VCaP (cell line): Measurements from ENCODE around the gene POLR3G.

Source experiments
- H3K27ac ChIP-seq: fragments of 450-650 bp; 2 replicates; pipeline ENCODE4 v1.5.1; 2017
- TF ChIP-seq, protein P1 (sequence below): fragments of 450-650 bp; conservative IDR thresholded peaks from 2 replicates; pipeline ENCODE4 v1.5.1; 2017; ENCODE audit warnings: mild to moderate bottlenecking, moderate library complexity

POLR3G gene, protein sequence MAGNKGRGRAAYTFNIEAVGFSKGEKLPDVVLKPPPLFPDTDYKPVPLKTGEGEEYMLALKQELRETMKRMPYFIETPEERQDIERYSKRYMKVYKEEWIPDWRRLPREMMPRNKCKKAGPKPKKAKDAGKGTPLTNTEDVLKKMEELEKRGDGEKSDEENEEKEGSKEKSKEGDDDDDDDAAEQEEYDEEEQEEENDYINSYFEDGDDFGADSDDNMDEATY

DNA sequence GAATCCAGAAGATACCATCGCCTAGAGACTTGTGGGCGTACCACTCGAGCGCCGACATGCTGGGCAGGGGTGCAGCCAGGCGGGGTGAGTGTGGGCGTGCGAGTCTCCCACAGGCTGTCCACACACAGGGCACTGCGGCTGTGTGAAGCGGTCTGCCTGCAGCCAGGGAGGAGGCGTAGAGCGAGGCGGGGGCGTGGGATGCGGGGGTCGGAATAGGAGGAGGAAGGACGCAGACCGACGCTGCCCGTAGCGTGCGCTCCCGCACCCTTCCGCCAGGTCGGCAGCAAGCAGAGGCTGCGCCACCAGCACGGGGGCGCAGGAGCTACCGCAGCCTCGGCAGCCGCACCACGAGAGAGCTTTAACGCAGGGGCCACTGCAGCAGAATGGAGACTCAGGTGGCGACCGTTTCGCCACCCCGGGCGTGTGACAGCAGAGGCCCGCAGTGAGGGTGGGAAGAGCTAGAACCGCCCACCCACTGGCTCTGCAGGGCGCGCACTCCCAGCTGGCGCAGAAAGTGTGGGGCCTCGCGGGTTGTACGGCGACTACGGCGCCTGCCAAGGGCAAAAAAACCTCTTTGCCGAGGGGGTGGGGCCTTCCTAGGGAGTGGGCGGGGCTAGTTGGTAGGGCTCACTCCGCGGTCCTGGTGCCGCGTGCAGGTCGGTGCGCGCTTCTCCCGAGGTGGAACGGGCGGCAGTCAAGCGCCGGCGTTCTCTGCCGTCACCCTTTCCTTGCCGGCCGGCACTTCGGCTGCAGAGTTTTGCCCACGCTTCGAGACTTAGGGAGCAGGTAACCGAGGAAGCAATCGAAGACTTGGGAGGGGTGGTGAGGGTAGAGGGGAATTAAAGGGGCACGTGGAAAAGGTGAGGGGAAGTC lies at the start of gene POLR3G, which contains the start of gene MBLAC2:
Gene POLR3G, plus strand, starts transcription at position 630 of the 873 bp plus-strand sequence. CDS start 10,704 bp downstream, outside the sequence.
Gene MBLAC2, minus strand, starts transcription at position 537 of the 873 bp plus-strand sequence. Its CDS starts 479 bp downstream, at position 58.
- TF ChIP-seq, protein P1, sequence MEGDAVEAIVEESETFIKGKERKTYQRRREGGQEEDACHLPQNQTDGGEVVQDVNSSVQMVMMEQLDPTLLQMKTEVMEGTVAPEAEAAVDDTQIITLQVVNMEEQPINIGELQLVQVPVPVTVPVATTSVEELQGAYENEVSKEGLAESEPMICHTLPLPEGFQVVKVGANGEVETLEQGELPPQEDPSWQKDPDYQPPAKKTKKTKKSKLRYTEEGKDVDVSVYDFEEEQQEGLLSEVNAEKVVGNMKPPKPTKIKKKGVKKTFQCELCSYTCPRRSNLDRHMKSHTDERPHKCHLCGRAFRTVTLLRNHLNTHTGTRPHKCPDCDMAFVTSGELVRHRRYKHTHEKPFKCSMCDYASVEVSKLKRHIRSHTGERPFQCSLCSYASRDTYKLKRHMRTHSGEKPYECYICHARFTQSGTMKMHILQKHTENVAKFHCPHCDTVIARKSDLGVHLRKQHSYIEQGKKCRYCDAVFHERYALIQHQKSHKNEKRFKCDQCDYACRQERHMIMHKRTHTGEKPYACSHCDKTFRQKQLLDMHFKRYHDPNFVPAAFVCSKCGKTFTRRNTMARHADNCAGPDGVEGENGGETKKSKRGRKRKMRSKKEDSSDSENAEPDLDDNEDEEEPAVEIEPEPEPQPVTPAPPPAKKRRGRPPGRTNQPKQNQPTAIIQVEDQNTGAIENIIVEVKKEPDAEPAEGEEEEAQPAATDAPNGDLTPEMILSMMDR = peak; percentile 40
- H3K27ac ChIP-seq = peak within 1 kb of the TSS; percentile 83

- H3K27ac ChIP-seq = no peak overlapping the region
- TF ChIP-seq, protein P1 = peak; percentile 68
Observed at GRCh38 chr5:90434116-90434714, 40.4 kb upstream of the POLR3G start.

- TF ChIP-seq, protein P1 = no peak
Observed at GRCh38 chr5:90437663-90438062, 37.0 kb upstream of the POLR3G start.

DNA sequence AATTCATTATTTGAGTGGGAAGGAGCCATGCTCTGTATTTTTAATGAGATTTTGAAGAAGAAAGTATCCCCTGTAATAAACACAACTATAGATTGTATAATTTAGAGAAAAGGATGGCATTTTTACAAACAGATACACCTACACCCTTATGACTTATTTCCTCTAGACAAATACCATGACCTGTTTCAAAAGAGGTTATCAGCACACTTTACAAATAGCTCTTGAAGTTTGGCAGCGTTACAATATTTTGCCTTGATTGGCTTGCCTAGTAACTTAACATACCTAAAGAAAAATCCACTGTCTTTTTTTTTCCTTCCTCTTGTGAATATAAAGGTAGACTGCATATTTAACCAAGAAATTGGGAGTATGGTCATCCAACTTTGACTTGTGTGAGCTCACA lies 36.6 kb upstream of the POLR3G start:
- TF ChIP-seq, protein P1 = no peak
- H3K27ac ChIP-seq = no peak overlapping the region

More at GRCh38 chr5:90437663-90438062, 37.0 kb upstream of the POLR3G start:
- H3K27ac ChIP-seq = no peak overlapping the region

DNA sequence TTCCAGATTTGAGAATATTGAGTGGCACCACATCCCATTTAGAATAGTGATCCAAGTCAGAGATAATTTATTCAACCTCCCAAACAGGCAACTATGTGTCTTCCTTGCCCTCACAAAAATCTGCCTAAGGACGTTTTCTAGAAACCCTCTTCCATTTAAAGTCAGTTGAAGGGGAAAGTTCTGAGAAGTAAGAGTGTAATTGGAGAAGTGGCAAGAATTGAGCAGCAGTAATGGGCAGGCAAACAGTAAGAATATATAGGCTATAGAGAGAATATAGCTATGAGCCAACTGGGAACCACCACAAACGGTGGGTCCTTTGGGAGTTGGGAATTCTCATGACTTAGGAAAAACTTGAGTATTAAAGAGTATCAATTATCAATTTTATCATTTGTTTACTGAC lies 34.0 kb upstream of the POLR3G start:
- TF ChIP-seq, protein P1 = no peak

DNA sequence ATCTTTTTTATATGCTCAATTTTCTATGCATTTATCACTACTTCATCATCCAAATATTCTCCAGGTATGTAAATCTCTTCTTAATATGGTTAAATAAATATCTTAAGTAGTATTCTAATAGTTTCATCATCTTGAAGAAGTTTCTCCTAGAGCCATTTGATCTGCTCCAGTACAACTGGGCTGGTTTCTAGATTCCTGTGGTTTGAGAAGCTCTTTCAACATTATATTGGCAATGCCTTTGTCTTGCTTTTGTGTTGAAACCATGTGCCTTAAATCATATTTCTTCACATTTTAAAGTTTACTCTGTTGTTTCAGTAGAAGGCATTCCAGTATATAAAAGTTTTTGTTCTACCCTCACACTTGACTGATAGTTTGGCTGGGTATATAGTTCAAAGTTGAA lies 27.7 kb upstream of the POLR3G start:
- no peak overlapping the region for H3K27ac ChIP-seq

More for the DNA sequence above, 34.0 kb upstream of the POLR3G start:
- no peak overlapping the region for H3K27ac ChIP-seq

More for the DNA sequence above, 27.7 kb upstream of the POLR3G start:
- TF ChIP-seq, protein P1 = no peak
